Neural cell (in vitro differentiated cells): ENCODE data around the gene DNM1L. TPM values are rescaled to one million over a fixed set of nuclear protein-coding genes. Genes with fewer than 3 reads are reported as not detected.

Source experiments
- H2AFZ ChIP-seq: fragments of 200-600, 300-800 bp; sonication (generic), shearing (Covaris generic); 2 replicates; pipeline ENCODE4 v1.6.0; 2014; ENCODE audit warnings: low read depth, mild to moderate bottlenecking, antibody characterized with exemption, low read length, moderate library complexity
- H3F3A ChIP-seq: fragments of 200-600 bp; shearing (Covaris generic); 2 replicates; pipeline ENCODE4 v1.6.1; 2016; ENCODE audit warnings: mild to moderate bottlenecking, moderate library complexity, mixed read lengths, antibody characterized with exemption, low read length; ENCODE audit not compliant: insufficient read depth, poor library complexity, severe bottlenecking
- H3K27ac ChIP-seq: fragments of 200-600, 300-800 bp; sonication (generic), shearing (Covaris generic); 2 replicates; pipeline ENCODE4 v1.5.1; 2014; ENCODE audit warnings: mild to moderate bottlenecking, low read length, moderate library complexity
- H3K27me3 ChIP-seq: fragments of 300-800, 200-600 bp; sonication (generic), shearing (Covaris generic); 2 replicates; pipeline ENCODE4 v1.6.0; 2014; ENCODE audit warnings: mild to moderate bottlenecking, low read depth, low read length, moderate library complexity; ENCODE audit not compliant: insufficient read depth
- H3K36me3 ChIP-seq: fragments of 300-800, 200-600 bp; sonication (generic), shearing (Covaris generic); 2 replicates; pipeline ENCODE4 v1.5.1; 2014; ENCODE audit warnings: mild to moderate bottlenecking, antibody characterized with exemption, low read length, moderate library complexity; ENCODE audit not compliant: insufficient read depth
- H3K4me2 ChIP-seq: fragments of 300-800, 200-600 bp; sonication (generic), shearing (Covaris generic); 2 replicates; pipeline ENCODE4 v1.6.0; 2014; ENCODE audit warnings: mild to moderate bottlenecking, low read length
- H3K4me3 ChIP-seq: fragments of 300-800, 200-600 bp; sonication (generic), shearing (Covaris generic); 2 replicates; pipeline ENCODE4 v1.5.1; 2014; ENCODE audit warnings: mild to moderate bottlenecking, low read length, moderate library complexity
- H3K79me2 ChIP-seq: fragments of 200-600 bp; shearing (Covaris generic); replicated peaks from 2 replicates; pipeline ENCODE4 v1.6.0; 2014; ENCODE audit warnings: mild to moderate bottlenecking, low read length, moderate library complexity; ENCODE audit not compliant: insufficient read depth
- H3K9ac ChIP-seq: fragments of 300-800, 200-600 bp; sonication (generic), shearing (Covaris generic); 2 replicates; pipeline ENCODE4 v1.6.1; 2016; ENCODE audit warnings: mild to moderate bottlenecking, low read length, mixed read lengths
- H3K9me2 ChIP-seq: fragments of 200-600 bp; shearing (Covaris generic); 2 replicates; pipeline ENCODE4 v1.6.1; 2016; ENCODE audit warnings: mild to moderate bottlenecking, low read length, mixed read lengths; ENCODE audit not compliant: insufficient read depth
- H3K9me3 ChIP-seq: fragments of 200-600, 300-800 bp; sonication (generic), shearing (Covaris generic); 2 replicates; pipeline ENCODE4 v1.6.1; 2016; ENCODE audit warnings: mild to moderate bottlenecking, mixed run types, low read length, moderate library complexity, mixed read lengths
- H4K20me1 ChIP-seq: fragments of 200-600 bp; shearing (Covaris generic); 2 replicates; pipeline ENCODE4 v1.6.1; 2016; ENCODE audit warnings: mild to moderate bottlenecking, mixed run types; ENCODE audit not compliant: insufficient read depth
- EP300 ChIP-seq: fragments of 450-650 bp; conservative IDR thresholded peaks from 2 replicates; pipeline ENCODE4 v1.6.1; 2014; ENCODE audit warnings: antibody characterized with exemption, mild to moderate bottlenecking, moderate library complexity; ENCODE audit not compliant: poor library complexity, severe bottlenecking
- EZH2 ChIP-seq: fragments of 200-600, 300-800 bp; shearing (Covaris generic), sonication (generic); IDR thresholded peaks from 2 replicates; pipeline ENCODE4 v1.6.1; 2014; ENCODE audit warnings: antibody characterized with exemption, low read length, borderline replicate concordance, mild to moderate bottlenecking; ENCODE audit not compliant: insufficient read depth, poor library complexity, severe bottlenecking
- MXI1 ChIP-seq: fragments of 450-650 bp; conservative IDR thresholded peaks from 2 replicates; pipeline ENCODE4 v1.6.1; 2014; ENCODE audit warnings: antibody characterized with exemption, mild to moderate bottlenecking; ENCODE audit not compliant: poor library complexity, severe bottlenecking
- POLR2AphosphoS5 ChIP-seq: IDR thresholded peaks from 2 replicates; pipeline ENCODE4 v1.6.1; 2012
- RAD21 ChIP-seq: fragments of 450-650 bp; conservative IDR thresholded peaks from 2 replicates; pipeline ENCODE4 v1.6.1; 2014; ENCODE audit warnings: antibody characterized with exemption, mild to moderate bottlenecking, moderate library complexity
- SMC3 ChIP-seq: fragments of 450-650 bp; conservative IDR thresholded peaks from 2 replicates; pipeline ENCODE4 v1.6.1; 2014; ENCODE audit warnings: antibody characterized with exemption, mild to moderate bottlenecking, moderate library complexity; ENCODE audit not compliant: poor library complexity
- TAF1 ChIP-seq: IDR thresholded peaks from 2 replicates; pipeline ENCODE4 v1.6.1; 2012; ENCODE audit warnings: low read depth
- polyA plus RNA-seq: library from polyadenylated mRNA; depleted of rRNA; stranded (reverse); fragments of >200 nt; gene quantifications from 2 replicates; pipeline ENCODE4 v1.2.3, GENCODE V29; 2014
- TF ChIP-seq, protein P1 (sequence below): fragments of 450-650 bp; IDR thresholded peaks from 2 replicates; pipeline ENCODE4 v1.5.1; 2014; ENCODE audit warnings: antibody characterized with exemption, mild to moderate bottlenecking, moderate library complexity; ENCODE audit not compliant: poor library complexity, severe bottlenecking
- TF ChIP-seq, protein P2 (sequence below): IDR thresholded peaks from 2 replicates; pipeline ENCODE4 v1.6.1; 2012; ENCODE audit warnings: borderline replicate concordance

The DNM1L gene
- polyA plus RNA-seq, 1 donor from 2014 or later: 182 TPM

DNA sequence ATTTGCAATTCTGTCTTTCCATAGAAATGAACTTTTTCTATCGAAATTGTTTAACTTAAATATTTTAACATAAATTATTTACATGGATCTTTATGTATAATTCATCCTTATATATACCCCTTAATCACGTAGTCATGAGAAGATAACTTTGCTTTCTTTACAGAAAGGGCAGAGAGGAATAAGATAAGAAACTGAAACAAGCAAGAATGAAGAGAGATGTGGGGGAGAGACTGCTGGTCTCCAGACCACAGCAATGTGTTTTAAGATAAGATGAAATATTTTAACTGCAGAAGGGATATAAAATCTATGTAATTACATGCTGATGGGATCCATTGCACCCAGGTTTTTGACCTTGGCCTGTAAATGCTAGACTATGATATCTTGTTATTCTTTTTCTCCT, 34.7 kb upstream of the DNM1L start:
- no peaks in the 10 kb centered on the region for H3K9me2 ChIP-seq
- no peaks in the 10 kb centered on the region for H4K20me1 ChIP-seq
- TF ChIP-seq, protein P1, sequence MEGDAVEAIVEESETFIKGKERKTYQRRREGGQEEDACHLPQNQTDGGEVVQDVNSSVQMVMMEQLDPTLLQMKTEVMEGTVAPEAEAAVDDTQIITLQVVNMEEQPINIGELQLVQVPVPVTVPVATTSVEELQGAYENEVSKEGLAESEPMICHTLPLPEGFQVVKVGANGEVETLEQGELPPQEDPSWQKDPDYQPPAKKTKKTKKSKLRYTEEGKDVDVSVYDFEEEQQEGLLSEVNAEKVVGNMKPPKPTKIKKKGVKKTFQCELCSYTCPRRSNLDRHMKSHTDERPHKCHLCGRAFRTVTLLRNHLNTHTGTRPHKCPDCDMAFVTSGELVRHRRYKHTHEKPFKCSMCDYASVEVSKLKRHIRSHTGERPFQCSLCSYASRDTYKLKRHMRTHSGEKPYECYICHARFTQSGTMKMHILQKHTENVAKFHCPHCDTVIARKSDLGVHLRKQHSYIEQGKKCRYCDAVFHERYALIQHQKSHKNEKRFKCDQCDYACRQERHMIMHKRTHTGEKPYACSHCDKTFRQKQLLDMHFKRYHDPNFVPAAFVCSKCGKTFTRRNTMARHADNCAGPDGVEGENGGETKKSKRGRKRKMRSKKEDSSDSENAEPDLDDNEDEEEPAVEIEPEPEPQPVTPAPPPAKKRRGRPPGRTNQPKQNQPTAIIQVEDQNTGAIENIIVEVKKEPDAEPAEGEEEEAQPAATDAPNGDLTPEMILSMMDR: no peak
- TF ChIP-seq POLR2AphosphoS5 (no peak), TAF1 (no peak)
- no peaks in the 10 kb centered on the region for H3K27me3 ChIP-seq
- H3K9ac ChIP-seq: no peak overlapping the region
- H3K79me2 ChIP-seq: no peaks in the 10 kb centered on the region
- H3F3A ChIP-seq: no peaks in the 10 kb centered on the region
- H3K27ac ChIP-seq: no peak overlapping the region
- no peak overlapping the region for H2AFZ ChIP-seq
- H3K4me2 ChIP-seq: no peak overlapping the region
- H3K4me3 ChIP-seq: no peak overlapping the region
- H3K36me3 ChIP-seq: peaks cover 3% of the 10 kb centered on the region
- H3K9me3 ChIP-seq: no peaks in the 10 kb centered on the region

DNA sequence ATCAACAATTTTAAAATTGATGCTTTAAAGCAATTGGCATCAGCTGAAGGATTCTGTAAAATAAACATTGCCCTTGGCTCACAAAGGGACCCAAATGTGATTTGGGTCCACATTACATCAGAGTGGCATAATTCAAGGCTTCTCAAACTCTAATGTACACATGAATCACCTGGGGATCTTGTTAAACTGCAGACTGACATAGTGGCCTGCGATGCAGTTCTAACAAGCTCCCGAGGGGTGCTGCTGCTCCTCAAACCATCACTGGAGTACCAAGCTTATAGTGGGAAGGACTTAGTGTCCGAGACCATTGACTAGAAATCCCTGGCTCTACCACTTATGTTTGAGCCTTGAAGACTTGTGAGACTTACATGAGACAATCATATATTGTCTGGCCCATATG, 31.8 kb upstream of the DNM1L start:
- TF ChIP-seq, protein P1: no peak
- TF ChIP-seq EP300 (no peak), POLR2AphosphoS5 (no peak), EZH2 (no peak), RAD21 (no peak), SMC3 (no peak), MXI1 (no peak), TAF1 (no peak)
- TF ChIP-seq, protein P2, sequence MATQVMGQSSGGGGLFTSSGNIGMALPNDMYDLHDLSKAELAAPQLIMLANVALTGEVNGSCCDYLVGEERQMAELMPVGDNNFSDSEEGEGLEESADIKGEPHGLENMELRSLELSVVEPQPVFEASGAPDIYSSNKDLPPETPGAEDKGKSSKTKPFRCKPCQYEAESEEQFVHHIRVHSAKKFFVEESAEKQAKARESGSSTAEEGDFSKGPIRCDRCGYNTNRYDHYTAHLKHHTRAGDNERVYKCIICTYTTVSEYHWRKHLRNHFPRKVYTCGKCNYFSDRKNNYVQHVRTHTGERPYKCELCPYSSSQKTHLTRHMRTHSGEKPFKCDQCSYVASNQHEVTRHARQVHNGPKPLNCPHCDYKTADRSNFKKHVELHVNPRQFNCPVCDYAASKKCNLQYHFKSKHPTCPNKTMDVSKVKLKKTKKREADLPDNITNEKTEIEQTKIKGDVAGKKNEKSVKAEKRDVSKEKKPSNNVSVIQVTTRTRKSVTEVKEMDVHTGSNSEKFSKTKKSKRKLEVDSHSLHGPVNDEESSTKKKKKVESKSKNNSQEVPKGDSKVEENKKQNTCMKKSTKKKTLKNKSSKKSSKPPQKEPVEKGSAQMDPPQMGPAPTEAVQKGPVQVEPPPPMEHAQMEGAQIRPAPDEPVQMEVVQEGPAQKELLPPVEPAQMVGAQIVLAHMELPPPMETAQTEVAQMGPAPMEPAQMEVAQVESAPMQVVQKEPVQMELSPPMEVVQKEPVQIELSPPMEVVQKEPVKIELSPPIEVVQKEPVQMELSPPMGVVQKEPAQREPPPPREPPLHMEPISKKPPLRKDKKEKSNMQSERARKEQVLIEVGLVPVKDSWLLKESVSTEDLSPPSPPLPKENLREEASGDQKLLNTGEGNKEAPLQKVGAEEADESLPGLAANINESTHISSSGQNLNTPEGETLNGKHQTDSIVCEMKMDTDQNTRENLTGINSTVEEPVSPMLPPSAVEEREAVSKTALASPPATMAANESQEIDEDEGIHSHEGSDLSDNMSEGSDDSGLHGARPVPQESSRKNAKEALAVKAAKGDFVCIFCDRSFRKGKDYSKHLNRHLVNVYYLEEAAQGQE: no peak
- H3K27me3 ChIP-seq: no peaks in the 10 kb centered on the region
- no peaks in the 10 kb centered on the region for H4K20me1 ChIP-seq
- no peak overlapping the region for H3K9ac ChIP-seq
- H3F3A ChIP-seq: no peaks in the 10 kb centered on the region
- H3K79me2 ChIP-seq: no peaks in the 10 kb centered on the region
- no peak overlapping the region for H3K4me2 ChIP-seq
- H3K36me3 ChIP-seq: no peaks in the 10 kb centered on the region
- no peak overlapping the region for H3K27ac ChIP-seq
- H3K4me3 ChIP-seq: no peak overlapping the region
- H3K9me3 ChIP-seq: no peaks in the 10 kb centered on the region
- H2AFZ ChIP-seq: no peak overlapping the region
- no peaks in the 10 kb centered on the region for H3K9me2 ChIP-seq
